Activated CD8-positive, alpha-beta T cell treated with anti-CD3 and anti-CD28 coated beads for 36 hours (primary cell): ENCODE measurements around the gene PHC2. TPM values are rescaled to one million over a fixed set of nuclear protein-coding genes. Genes with fewer than 3 reads are reported as not detected.

ENCODE experiments used
- ATAC-seq: fragments of 200-7000 bp; cut with Tn5 transposase; one replicate; pipeline ENCODE4 v1.10.0; 2021; ENCODE audit warnings: mild to moderate bottlenecking, moderate library complexity
- CTCF ChIA-PET: fragments of 350-600 bp; sonication (Branson Sonifier 250); formaldehyde crosslinking; loops from one replicate; lab custom pipeline; 2021; ENCODE audit warnings: antibody characterized with exemption; lab: Charles Lee
- POLR2A ChIA-PET: fragments of 350-600 bp; sonication (Branson Sonifier 250); formaldehyde crosslinking; loops from one replicate; lab custom pipeline; 2021; ENCODE audit warnings: antibody characterized with exemption; lab: Charles Lee
- DNase-seq: peaks from one replicate; pipeline ENCODE4 v3.0.0-alpha.2; 2020
- H3K27ac Mint-ChIP-seq: one replicate; pipeline ENCODE4 v1.8.0; 2021; ENCODE audit warnings: mild to moderate bottlenecking, mixed read lengths
- H3K27me3 Mint-ChIP-seq: one replicate; pipeline ENCODE4 v1.8.0; 2021; ENCODE audit warnings: mixed read lengths
- H3K36me3 Mint-ChIP-seq: one replicate; pipeline ENCODE4 v1.8.0; 2021; ENCODE audit warnings: low read depth, mixed read lengths
- H3K4me1 Mint-ChIP-seq: one replicate; pipeline ENCODE4 v1.8.0; 2021; ENCODE audit warnings: low read depth, mixed read lengths
- H3K4me3 Mint-ChIP-seq: one replicate; pipeline ENCODE4 v1.8.0; 2021; ENCODE audit warnings: mild to moderate bottlenecking, moderate library complexity, mixed read lengths
- H3K9me3 Mint-ChIP-seq: one replicate; pipeline ENCODE4 v1.8.0; 2021; ENCODE audit warnings: mixed read lengths
- intact Hi-C: fragments of 100-400 bp; cut with micrococcal nuclease; formaldehyde crosslinking; loops from one replicate; pipeline ENCODE4 v1.10.0; 2022
- total RNA-seq, 2 experiments: library from RNA; stranded (reverse); gene quantifications; one replicate each; pipeline ENCODE4 v1.2.3, GENCODE V29; 2021
- TF ChIP-seq, protein P1 (sequence below): fragments of 200-600 bp; IDR thresholded peaks from one replicate; pipeline ENCODE4 v1.8.0; 2022; ENCODE audit warnings: antibody characterized with exemption, mild to moderate bottlenecking

Gene PHC2
- total RNA-seq, 2 experiments from 2014 or later = 26.0 to 28.0 TPM

DNA sequence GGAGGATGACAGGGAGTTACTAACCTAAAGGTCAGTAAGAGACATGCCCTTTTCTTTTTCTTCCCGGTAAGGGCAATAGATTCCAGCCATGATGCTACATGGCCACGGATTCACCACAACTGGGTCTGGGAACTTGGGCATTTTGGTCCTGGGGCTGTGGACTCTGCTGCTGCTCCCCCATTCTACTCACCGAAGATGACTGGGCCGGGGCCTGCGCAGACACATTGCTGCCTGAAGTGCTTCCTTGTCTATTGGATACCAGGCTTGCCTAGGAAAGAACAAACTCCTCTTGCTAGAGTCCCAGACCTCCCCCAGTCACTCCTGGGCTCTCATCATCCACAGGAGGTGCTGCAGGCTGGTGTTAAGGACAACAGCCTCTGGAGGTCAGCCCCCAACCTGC is 60.1 kb downstream of the PHC2 start:
- no peaks in the 10 kb centered on the region for H3K36me3 Mint-ChIP-seq
- POLR2A ChIA-PET = no interaction called here
- H3K9me3 Mint-ChIP-seq = no peaks in the 10 kb centered on the region
- H3K4me1 Mint-ChIP-seq = peaks cover 2% of the 10 kb centered on the region
- H3K4me3 Mint-ChIP-seq = no peak overlapping the region
- no peak for ATAC-seq
- intact Hi-C loops = no loop called here
- TF ChIP-seq, protein P1, sequence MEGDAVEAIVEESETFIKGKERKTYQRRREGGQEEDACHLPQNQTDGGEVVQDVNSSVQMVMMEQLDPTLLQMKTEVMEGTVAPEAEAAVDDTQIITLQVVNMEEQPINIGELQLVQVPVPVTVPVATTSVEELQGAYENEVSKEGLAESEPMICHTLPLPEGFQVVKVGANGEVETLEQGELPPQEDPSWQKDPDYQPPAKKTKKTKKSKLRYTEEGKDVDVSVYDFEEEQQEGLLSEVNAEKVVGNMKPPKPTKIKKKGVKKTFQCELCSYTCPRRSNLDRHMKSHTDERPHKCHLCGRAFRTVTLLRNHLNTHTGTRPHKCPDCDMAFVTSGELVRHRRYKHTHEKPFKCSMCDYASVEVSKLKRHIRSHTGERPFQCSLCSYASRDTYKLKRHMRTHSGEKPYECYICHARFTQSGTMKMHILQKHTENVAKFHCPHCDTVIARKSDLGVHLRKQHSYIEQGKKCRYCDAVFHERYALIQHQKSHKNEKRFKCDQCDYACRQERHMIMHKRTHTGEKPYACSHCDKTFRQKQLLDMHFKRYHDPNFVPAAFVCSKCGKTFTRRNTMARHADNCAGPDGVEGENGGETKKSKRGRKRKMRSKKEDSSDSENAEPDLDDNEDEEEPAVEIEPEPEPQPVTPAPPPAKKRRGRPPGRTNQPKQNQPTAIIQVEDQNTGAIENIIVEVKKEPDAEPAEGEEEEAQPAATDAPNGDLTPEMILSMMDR = no peak
- DNase-seq = no peak
- CTCF ChIA-PET = interaction anchor here (5.5 kb wide), 1 partner anchor 76 kb away, joined by 37 read pairs; no protein-coding TSS in a partner anchor
- no peak overlapping the region for H3K27ac Mint-ChIP-seq
- H3K27me3 Mint-ChIP-seq = no peaks in the 10 kb centered on the region

DNA sequence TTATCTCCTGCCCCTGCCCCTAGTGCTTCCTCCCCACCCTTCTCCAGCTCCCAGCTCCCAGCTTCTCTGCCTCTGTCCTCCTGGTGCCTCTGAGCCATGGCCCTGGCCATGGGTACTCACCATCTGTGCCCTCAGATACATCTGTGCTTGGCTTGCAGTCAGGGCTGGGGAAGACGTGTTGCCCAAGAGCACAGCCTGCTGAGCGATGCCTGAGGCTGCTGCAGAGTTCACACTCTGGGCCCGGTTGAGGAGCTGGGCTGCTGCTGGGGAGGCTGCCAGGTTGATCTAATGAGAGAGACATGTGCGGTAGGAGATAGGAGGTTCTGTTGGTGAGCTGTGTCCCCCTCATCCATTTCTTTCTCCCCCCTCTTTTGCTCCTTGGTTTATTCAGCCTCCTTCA is 60.6 kb downstream of the PHC2 start:
- intact Hi-C loops = no loop called here
- ATAC-seq (no peak), DNase-seq (no peak)
- no peaks in the 10 kb centered on the region for H3K27me3 Mint-ChIP-seq
- H3K27ac Mint-ChIP-seq = no peak overlapping the region
- peaks cover 2% of the 10 kb centered on the region for H3K4me1 Mint-ChIP-seq
- ChIA-PET POLR2A (no interaction called here), CTCF (interaction anchor here (0.6 to 5.5 kb wide), 2 partner anchors 73 to 75 kb away, joined by 3 to 37 read pairs; no protein-coding TSS in a partner anchor)
- H3K9me3 Mint-ChIP-seq = no peaks in the 10 kb centered on the region
- no peak overlapping the region for H3K4me3 Mint-ChIP-seq
- H3K36me3 Mint-ChIP-seq = no peaks in the 10 kb centered on the region
- TF ChIP-seq, protein P1 = no peak

DNA sequence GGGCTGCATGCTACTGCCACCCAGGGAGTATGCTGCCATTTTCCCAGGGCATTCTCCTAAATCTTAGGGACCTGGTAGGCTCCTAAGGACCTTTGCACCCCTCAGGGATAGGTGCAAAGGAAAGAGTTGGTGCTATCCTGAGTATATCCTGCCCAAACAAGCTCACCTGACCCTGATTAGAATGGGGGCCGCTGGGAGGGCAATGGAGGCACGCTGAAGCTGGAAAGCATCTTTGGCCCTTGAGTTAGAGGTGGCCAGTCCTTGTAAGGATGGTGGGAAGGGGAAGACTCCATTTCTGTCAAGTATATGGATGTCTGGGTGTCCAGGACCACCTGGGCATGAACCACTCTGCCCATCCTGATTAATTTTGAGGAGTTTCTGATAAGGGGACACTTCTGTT is 61.1 kb downstream of the PHC2 start:
- intact Hi-C loops = loop anchor here (10.0 kb wide), 1 partner anchor 235 kb away; no protein-coding TSS in a partner anchor
- Mint-ChIP-seq H3K36me3 (no peaks in the 10 kb centered on the region), H3K27ac (no peak overlapping the region), H3K4me3 (no peak overlapping the region), H3K27me3 (no peaks in the 10 kb centered on the region), H3K4me1 (peaks cover 2% of the 10 kb centered on the region), H3K9me3 (no peaks in the 10 kb centered on the region)
- TF ChIP-seq, protein P1 = no peak
- ChIA-PET POLR2A (no interaction called here), CTCF (interaction anchor here (0.6 to 5.5 kb wide), 2 partner anchors 72 to 75 kb away, joined by 3 to 37 read pairs; no protein-coding TSS in a partner anchor)
- no peak for ATAC-seq
- DNase-seq = no peak

DNA sequence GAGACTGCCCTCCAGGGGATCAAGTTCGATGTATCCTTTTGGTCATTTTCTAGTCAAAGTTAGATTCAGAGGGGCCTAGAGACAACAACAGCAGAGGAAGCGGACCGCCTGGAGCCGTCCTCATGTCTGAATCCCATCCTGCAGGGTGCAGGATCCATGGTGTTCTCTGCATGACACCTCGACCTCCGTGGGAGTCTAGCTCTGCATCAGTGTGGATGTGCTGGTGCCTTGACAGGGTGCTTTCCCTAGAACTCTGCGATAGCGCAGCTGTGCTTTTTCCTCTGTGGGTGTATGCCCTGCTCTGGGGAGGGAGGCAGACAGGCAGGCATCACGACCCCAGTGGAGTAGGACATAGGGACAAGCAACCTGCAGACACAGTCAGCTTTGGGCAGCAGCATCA is 61.8 kb downstream of the PHC2 start:
- no peak overlapping the region for H3K27ac Mint-ChIP-seq
- ChIA-PET POLR2A (no interaction called here), CTCF (interaction anchor here (1.2 to 5.5 kb wide), 2 partner anchors 71 to 74 kb away, joined by 7 to 37 read pairs; no protein-coding TSS in a partner anchor)
- peaks cover 2% of the 10 kb centered on the region for H3K4me1 Mint-ChIP-seq
- intact Hi-C loops = loop anchor here (10.0 kb wide), 1 partner anchor 234 kb away; no protein-coding TSS in a partner anchor
- H3K4me3 Mint-ChIP-seq = no peak overlapping the region
- TF ChIP-seq, protein P1 = no peak
- H3K9me3 Mint-ChIP-seq = no peaks in the 10 kb centered on the region
- DNase-seq (no peak), ATAC-seq (no peak)
- H3K27me3 Mint-ChIP-seq = no peaks in the 10 kb centered on the region
- H3K36me3 Mint-ChIP-seq = no peaks in the 10 kb centered on the region

DNA sequence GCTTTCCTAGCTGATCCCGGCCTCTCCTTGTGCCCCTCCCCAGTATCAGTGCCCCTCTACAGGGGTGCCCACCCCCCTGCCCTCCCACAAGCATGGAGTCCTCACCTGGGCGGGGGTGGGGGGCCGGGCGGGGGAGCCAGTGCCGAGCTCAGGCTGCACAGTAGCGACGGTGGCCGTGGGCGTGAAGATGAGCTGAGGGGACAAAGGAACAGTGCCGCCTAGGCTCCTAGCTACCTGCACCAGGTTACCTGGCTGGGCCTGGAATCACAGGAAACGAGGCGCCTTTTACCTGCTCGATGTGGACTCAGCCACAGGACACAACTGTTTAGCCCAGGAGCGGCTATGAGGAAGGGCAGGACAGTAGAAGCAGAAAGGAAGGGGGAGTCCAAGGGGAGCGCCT is 62.5 kb downstream of the PHC2 start:
- no peaks in the 10 kb centered on the region for H3K9me3 Mint-ChIP-seq
- no peaks in the 10 kb centered on the region for H3K27me3 Mint-ChIP-seq
- H3K4me1 Mint-ChIP-seq = peaks cover 2% of the 10 kb centered on the region
- CTCF ChIA-PET = interaction anchor here (0.6 to 5.5 kb wide), 6 partner anchors 21 to 187 kb away, joined by 3 to 37 read pairs (median 4); partner anchors contain the start of gene TRIM62
- DNase-seq (no peak), ATAC-seq (no peak)
- TF ChIP-seq, protein P1 = no peak
- no peaks in the 10 kb centered on the region for H3K36me3 Mint-ChIP-seq
- no peak overlapping the region for H3K27ac Mint-ChIP-seq
- H3K4me3 Mint-ChIP-seq = no peak overlapping the region
- POLR2A ChIA-PET = no interaction called here
- intact Hi-C loops = loop anchor here (10.0 kb wide), 1 partner anchor 234 kb away; no protein-coding TSS in a partner anchor
